WI38 (cell line): Measurements from ENCODE around the gene KRT72.

Source experiments
- H3K4me3 ChIP-seq: 2 replicates; pipeline ENCODE4 v1.5.1; 2011; ENCODE audit warnings: low read depth, mild to moderate bottlenecking, control low read depth, low read length
- CTCF ChIP-seq: IDR thresholded peaks from 2 replicates; pipeline ENCODE4 v1.5.1; 2012; ENCODE audit warnings: low read depth, mild to moderate bottlenecking, control low read depth, low read length

The KRT72 gene

GRCh38 chr12:52634266-52635056 lies 33.2 kb upstream of the KRT72 start:
- no peak for TF ChIP-seq CTCF
- H3K4me3 ChIP-seq, result no peak overlapping the region

GRCh38 chr12:52633383-52633782 lies 32.1 kb upstream of the KRT72 start:
- TF ChIP-seq CTCF, result no peak
- H3K4me3 ChIP-seq, result no peak overlapping the region

GRCh38 chr12:52632656-52633055 lies 31.4 kb upstream of the KRT72 start:
- no peak overlapping the region for H3K4me3 ChIP-seq
- TF ChIP-seq CTCF, result no peak

GRCh38 chr12:52631676-52632459 lies 30.6 kb upstream of the KRT72 start:
- no peak for TF ChIP-seq CTCF
- H3K4me3 ChIP-seq, result no peak overlapping the region

- no peak overlapping the region for H3K4me3 ChIP-seq
- no peak for TF ChIP-seq CTCF
Observed at GRCh38 chr12:52631264-52631663, 30.0 kb upstream of the KRT72 start.

GRCh38 chr12:52630599-52631200 lies 29.4 kb upstream of the KRT72 start:
- no peak for TF ChIP-seq CTCF
- H3K4me3 ChIP-seq, result no peak overlapping the region
